Parathyroid adenoma (tissue), 2 donors: ENCODE results near the gene ITGB3.
A peak's percentile ranks its signal among the peaks of the same experiment; 100 is the strongest.

Experiments
- H2AFZ ChIP-seq: fragments of 300-600 bp; sonication (generic); one replicate; pipeline ENCODE4 v1.7.0; 2017; ENCODE audit warnings: antibody characterized with exemption, mild to moderate bottlenecking
- H3K27ac ChIP-seq: fragments of 300-600 bp; sonication (generic); one replicate; pipeline ENCODE4 v1.7.0; 2017
- H3K27me3 ChIP-seq: fragments of 300-600 bp; sonication (generic); one replicate; pipeline ENCODE4 v1.7.0; 2017; ENCODE audit warnings: low read length; ENCODE audit not compliant: control insufficient read depth, insufficient read depth
- H3K36me3 ChIP-seq: fragments of 300-600 bp; sonication (generic); one replicate; pipeline ENCODE4 v1.7.0; 2017; ENCODE audit warnings: low read length; ENCODE audit not compliant: control insufficient read depth, insufficient read depth
- H3K4me1 ChIP-seq: fragments of 300-600 bp; sonication (generic); one replicate; pipeline ENCODE4 v1.7.0; 2017; ENCODE audit warnings: control low read depth
- H3K4me2 ChIP-seq: fragments of 300-600 bp; sonication (generic); one replicate; pipeline ENCODE4 v1.7.0; 2017; ENCODE audit warnings: low read length
- H3K4me3 ChIP-seq: fragments of 300-600 bp; sonication (generic); one replicate; pipeline ENCODE4 v1.7.0; 2017; ENCODE audit warnings: low read depth, low read length
- H3K79me2 ChIP-seq: fragments of 300-600 bp; sonication (generic); one replicate; pipeline ENCODE4 v1.7.0; 2017; ENCODE audit warnings: control low read depth
- H3K9ac ChIP-seq: fragments of 300-600 bp; sonication (generic); one replicate; pipeline ENCODE4 v1.7.0; 2017; ENCODE audit warnings: mild to moderate bottlenecking
- H3K9me3 ChIP-seq: fragments of 300-600 bp; sonication (generic); one replicate; pipeline ENCODE4 v1.7.0; 2017; ENCODE audit warnings: low read length; ENCODE audit not compliant: control insufficient read depth
- CTCF ChIP-seq: fragments of 300-600 bp; sonication (generic); IDR thresholded peaks from one replicate; pipeline ENCODE4 v1.7.0; 2017; ENCODE audit warnings: antibody characterized with exemption, mild to moderate bottlenecking
- donor health status: primary hyperparathyroidism.

ITGB3 gene

GRCh38 chr17:47325176-47325575 lies 71.5 kb downstream of the ITGB3 start:
- Histone ChIP-seq H3K9ac (no peak overlapping the region), H3K9me3 (no peaks in the 10 kb centered on the region), H3K4me1 (no peaks in the 10 kb centered on the region), H3K27ac (no peak overlapping the region), H3K4me3 (no peak overlapping the region), H2AFZ (peak overlapping the region; percentile 6), H3K79me2 (no peaks in the 10 kb centered on the region), H3K27me3 (no peaks in the 10 kb centered on the region), H3K36me3 (no peaks in the 10 kb centered on the region), H3K4me2 (no peak overlapping the region)
- TF ChIP-seq CTCF: no peak

GRCh38 chr17:47330548-47330947 lies 76.9 kb downstream of the ITGB3 start:
- no peaks in the 10 kb centered on the region for H3K27me3 ChIP-seq
- no peak overlapping the region for H3K4me2 ChIP-seq
- no peaks in the 10 kb centered on the region for H3K4me1 ChIP-seq
- no peaks in the 10 kb centered on the region for H3K36me3 ChIP-seq
- no peaks in the 10 kb centered on the region for H3K79me2 ChIP-seq
- no peak overlapping the region for H3K27ac ChIP-seq
- H3K9me3 ChIP-seq: no peaks in the 10 kb centered on the region
- no peak overlapping the region for H2AFZ ChIP-seq
- TF ChIP-seq CTCF: no peak
- no peak overlapping the region for H3K4me3 ChIP-seq
- H3K9ac ChIP-seq: no peak overlapping the region

- Histone ChIP-seq H3K27ac (no peak overlapping the region), H3K4me1 (no peaks in the 10 kb centered on the region), H3K79me2 (no peaks in the 10 kb centered on the region), H3K9ac (no peak overlapping the region), H3K4me3 (no peak overlapping the region), H3K9me3 (no peaks in the 10 kb centered on the region), H3K36me3 (no peaks in the 10 kb centered on the region), H3K4me2 (no peak overlapping the region), H3K27me3 (no peaks in the 10 kb centered on the region), H2AFZ (no peak overlapping the region)
- TF ChIP-seq CTCF: no peak
Observed at GRCh38 chr17:47332287-47332686, 78.7 kb downstream of the ITGB3 start.

- Histone ChIP-seq H3K4me2 (no peak overlapping the region), H3K4me1 (no peaks in the 10 kb centered on the region), H3K79me2 (no peaks in the 10 kb centered on the region), H3K4me3 (no peak overlapping the region), H3K9me3 (no peaks in the 10 kb centered on the region), H2AFZ (no peak overlapping the region), H3K27ac (no peak overlapping the region), H3K9ac (no peak overlapping the region), H3K27me3 (no peaks in the 10 kb centered on the region), H3K36me3 (no peaks in the 10 kb centered on the region)
- TF ChIP-seq CTCF: no peak
Observed at GRCh38 chr17:47335101-47335936, 81.7 kb downstream of the ITGB3 start.

GRCh38 chr17:47338026-47338425 lies 84.4 kb downstream of the ITGB3 start:
- Histone ChIP-seq H3K4me1 (no peaks in the 10 kb centered on the region), H3K9ac (no peak overlapping the region), H3K36me3 (no peaks in the 10 kb centered on the region), H3K27ac (no peak overlapping the region), H2AFZ (no peak overlapping the region), H3K4me3 (no peak overlapping the region), H3K27me3 (no peaks in the 10 kb centered on the region), H3K79me2 (no peaks in the 10 kb centered on the region), H3K4me2 (no peak overlapping the region), H3K9me3 (no peaks in the 10 kb centered on the region)
- TF ChIP-seq CTCF: no peak
